WTC11 (cell line): ENCODE data around the gene NUMA1.

Experiments
- KAT7 ChIP-seq: sonication (generic); formaldehyde crosslinking; IDR thresholded peaks from 2 replicates; pipeline ENCODE4 v1.8.1; 2023; ENCODE audit warnings: missing genetic modification reagents, mild to moderate bottlenecking, borderline replicate concordance
- MXD4 ChIP-seq: fragments of 250-450 bp; sonication (Bioruptor Pico); IDR thresholded peaks from 2 replicates; pipeline ENCODE4 v1.8.0; 2021; ENCODE audit warnings: mild to moderate bottlenecking, moderate library complexity, borderline replicate concordance
- NFE2L1 ChIP-seq: sonication (generic); formaldehyde crosslinking; IDR thresholded peaks from 2 replicates; pipeline ENCODE4 v1.8.1; 2023; ENCODE audit warnings: missing genetic modification reagents
- NR2C2 ChIP-seq: sonication (generic); formaldehyde crosslinking; IDR thresholded peaks from 2 replicates; pipeline ENCODE4 v1.8.0; 2022; ENCODE audit warnings: mild to moderate bottlenecking, missing genetic modification reagents
- TEAD1 ChIP-seq: sonication (generic); formaldehyde crosslinking; IDR thresholded peaks from 2 replicates; pipeline ENCODE4 v1.8.0; 2022; ENCODE audit warnings: mild to moderate bottlenecking, missing genetic modification reagents
- TP53 ChIP-seq: sonication (generic); formaldehyde crosslinking; IDR thresholded peaks from 2 replicates; pipeline ENCODE4 v1.8.1; 2023; ENCODE audit warnings: mild to moderate bottlenecking, missing genetic modification reagents
- TF ChIP-seq, protein P1 (sequence below): fragments of 200-600 bp; IDR thresholded peaks from 2 replicates; pipeline ENCODE4 v1.8.0; 2022; ENCODE audit warnings: antibody characterized with exemption
- TF ChIP-seq, protein P2 (sequence below): sonication (generic); formaldehyde crosslinking; IDR thresholded peaks from 2 replicates; pipeline ENCODE4 v1.8.0; 2022; ENCODE audit warnings: mild to moderate bottlenecking, missing genetic modification reagents
- TF ChIP-seq, protein P3 (sequence below): fragments of 250-450 bp; sonication (Bioruptor Pico); IDR thresholded peaks from 2 replicates; pipeline ENCODE4 v1.9.0; 2021; ENCODE audit warnings: mild to moderate bottlenecking
- TF ChIP-seq, protein P4 (sequence below): fragments of 250-450 bp; sonication (Bioruptor Pico); IDR thresholded peaks from 2 replicates; pipeline ENCODE4 v1.9.0; 2021; ENCODE audit warnings: mild to moderate bottlenecking

DNA sequence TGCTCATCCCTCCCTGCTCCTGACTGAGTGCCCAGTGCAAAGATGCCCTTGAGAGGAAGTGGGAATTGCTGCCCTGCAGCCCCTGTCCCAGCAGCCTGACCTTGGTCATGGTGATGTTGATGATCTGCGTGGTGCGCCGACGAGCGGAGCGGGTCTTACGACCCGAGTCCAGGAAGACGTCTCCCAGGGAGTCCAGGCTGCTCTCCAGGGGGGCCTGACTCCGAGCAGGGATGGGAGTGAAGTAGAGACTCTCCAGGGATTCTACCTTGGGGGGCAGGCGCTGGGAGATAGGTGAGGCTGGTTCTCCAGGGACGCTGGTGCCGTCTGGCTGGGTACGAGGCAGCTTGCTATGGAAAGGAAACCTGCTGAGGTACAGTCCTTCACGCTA lies 73.3 kb downstream of the NUMA1 start:
- TF ChIP-seq TP53 (no peak), TEAD1 (CRISPR knock-in tag) (no peak), NR2C2 (CRISPR knock-in tag) (no peak), MXD4 (CRISPR knock-in tag) (no peak), KAT7 (CRISPR knock-in tag) (no peak), NFE2L1 (CRISPR knock-in tag) (no peak)
- TF ChIP-seq, protein P1, sequence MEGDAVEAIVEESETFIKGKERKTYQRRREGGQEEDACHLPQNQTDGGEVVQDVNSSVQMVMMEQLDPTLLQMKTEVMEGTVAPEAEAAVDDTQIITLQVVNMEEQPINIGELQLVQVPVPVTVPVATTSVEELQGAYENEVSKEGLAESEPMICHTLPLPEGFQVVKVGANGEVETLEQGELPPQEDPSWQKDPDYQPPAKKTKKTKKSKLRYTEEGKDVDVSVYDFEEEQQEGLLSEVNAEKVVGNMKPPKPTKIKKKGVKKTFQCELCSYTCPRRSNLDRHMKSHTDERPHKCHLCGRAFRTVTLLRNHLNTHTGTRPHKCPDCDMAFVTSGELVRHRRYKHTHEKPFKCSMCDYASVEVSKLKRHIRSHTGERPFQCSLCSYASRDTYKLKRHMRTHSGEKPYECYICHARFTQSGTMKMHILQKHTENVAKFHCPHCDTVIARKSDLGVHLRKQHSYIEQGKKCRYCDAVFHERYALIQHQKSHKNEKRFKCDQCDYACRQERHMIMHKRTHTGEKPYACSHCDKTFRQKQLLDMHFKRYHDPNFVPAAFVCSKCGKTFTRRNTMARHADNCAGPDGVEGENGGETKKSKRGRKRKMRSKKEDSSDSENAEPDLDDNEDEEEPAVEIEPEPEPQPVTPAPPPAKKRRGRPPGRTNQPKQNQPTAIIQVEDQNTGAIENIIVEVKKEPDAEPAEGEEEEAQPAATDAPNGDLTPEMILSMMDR = no peak
- TF ChIP-seq, protein P2, sequence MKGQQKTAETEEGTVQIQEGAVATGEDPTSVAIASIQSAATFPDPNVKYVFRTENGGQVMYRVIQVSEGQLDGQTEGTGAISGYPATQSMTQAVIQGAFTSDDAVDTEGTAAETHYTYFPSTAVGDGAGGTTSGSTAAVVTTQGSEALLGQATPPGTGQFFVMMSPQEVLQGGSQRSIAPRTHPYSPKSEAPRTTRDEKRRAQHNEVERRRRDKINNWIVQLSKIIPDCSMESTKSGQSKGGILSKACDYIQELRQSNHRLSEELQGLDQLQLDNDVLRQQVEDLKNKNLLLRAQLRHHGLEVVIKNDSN = no peak
- TF ChIP-seq, protein P3, sequence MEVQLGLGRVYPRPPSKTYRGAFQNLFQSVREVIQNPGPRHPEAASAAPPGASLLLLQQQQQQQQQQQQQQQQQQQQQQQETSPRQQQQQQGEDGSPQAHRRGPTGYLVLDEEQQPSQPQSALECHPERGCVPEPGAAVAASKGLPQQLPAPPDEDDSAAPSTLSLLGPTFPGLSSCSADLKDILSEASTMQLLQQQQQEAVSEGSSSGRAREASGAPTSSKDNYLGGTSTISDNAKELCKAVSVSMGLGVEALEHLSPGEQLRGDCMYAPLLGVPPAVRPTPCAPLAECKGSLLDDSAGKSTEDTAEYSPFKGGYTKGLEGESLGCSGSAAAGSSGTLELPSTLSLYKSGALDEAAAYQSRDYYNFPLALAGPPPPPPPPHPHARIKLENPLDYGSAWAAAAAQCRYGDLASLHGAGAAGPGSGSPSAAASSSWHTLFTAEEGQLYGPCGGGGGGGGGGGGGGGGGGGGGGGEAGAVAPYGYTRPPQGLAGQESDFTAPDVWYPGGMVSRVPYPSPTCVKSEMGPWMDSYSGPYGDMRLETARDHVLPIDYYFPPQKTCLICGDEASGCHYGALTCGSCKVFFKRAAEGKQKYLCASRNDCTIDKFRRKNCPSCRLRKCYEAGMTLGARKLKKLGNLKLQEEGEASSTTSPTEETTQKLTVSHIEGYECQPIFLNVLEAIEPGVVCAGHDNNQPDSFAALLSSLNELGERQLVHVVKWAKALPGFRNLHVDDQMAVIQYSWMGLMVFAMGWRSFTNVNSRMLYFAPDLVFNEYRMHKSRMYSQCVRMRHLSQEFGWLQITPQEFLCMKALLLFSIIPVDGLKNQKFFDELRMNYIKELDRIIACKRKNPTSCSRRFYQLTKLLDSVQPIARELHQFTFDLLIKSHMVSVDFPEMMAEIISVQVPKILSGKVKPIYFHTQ (CRISPR knock-in tag) = no peak
- TF ChIP-seq, protein P4, sequence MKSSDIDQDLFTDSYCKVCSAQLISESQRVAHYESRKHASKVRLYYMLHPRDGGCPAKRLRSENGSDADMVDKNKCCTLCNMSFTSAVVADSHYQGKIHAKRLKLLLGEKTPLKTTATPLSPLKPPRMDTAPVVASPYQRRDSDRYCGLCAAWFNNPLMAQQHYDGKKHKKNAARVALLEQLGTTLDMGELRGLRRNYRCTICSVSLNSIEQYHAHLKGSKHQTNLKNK (CRISPR knock-in tag) = no peak
